Umbilical cord (tissue), 2 donors: ENCODE data around the gene IL17RC. TPM values are rescaled to one million over a fixed set of nuclear protein-coding genes. Genes with fewer than 3 reads are reported as not detected.

Source experiments
- DNase-seq: peaks from one replicate; pipeline ENCODE4 v3.0.0-alpha.2; 2015; ENCODE audit warnings: low spot score
- total RNA-seq: library from RNA; depleted of rRNA; stranded (reverse); fragments of >200 nt; gene quantifications from one replicate; pipeline ENCODE4 v1.2.3, GENCODE V29; 2014; ENCODE audit warnings: low replicate concordance; ENCODE audit not compliant: insufficient read depth

The IL17RC gene
- total RNA-seq, 1 donor from 2014 or later, result 39.2 TPM

- no peak for DNase-seq
These were observed 61.9 kb downstream of the IL17RC start for GRCh38 chr3:9978710-9979305.

GRCh38 chr3:9980251-9980650 lies 63.4 kb downstream of the IL17RC start:
- no peak for DNase-seq

Other genes with a start within 250 kb of the IL17RC start
- not detected for gene CPNE9, start 213.3 kb upstream of the IL17RC start, total RNA-seq
- gene BRPF1, start 185.4 kb upstream of the IL17RC start, total RNA-seq, result 10.4 TPM
- 17.8 TPM for gene OGG1, start 167.1 kb upstream of the IL17RC start, total RNA-seq
- 16.4 TPM for gene CAMK1, start 147.2 kb upstream of the IL17RC start, total RNA-seq
- gene TADA3, start 124.6 kb upstream of the IL17RC start, total RNA-seq, result 43.3 TPM
- gene ARPC4, start 124.0 kb upstream of the IL17RC start, total RNA-seq, result 154 TPM
- gene TTLL3, start 106.8 kb upstream of the IL17RC start, total RNA-seq, result 10.4 TPM
- gene RPUSD3, start 73.1 kb upstream of the IL17RC start, total RNA-seq, result 10.4 TPM
- gene CIDEC, start 36.8 kb upstream of the IL17RC start, total RNA-seq, result 4.6 TPM
- 13.2 TPM for gene JAGN1, start 26.5 kb upstream of the IL17RC start, total RNA-seq
- 0.72 TPM for gene IL17RE, start 14.2 kb upstream of the IL17RC start, total RNA-seq
- 31.5 TPM for gene CRELD1, start 16.7 kb downstream of the IL17RC start, total RNA-seq
- gene PRRT3, start 35.3 kb downstream of the IL17RC start, total RNA-seq, result 0.24 TPM
- gene EMC3, start 69.7 kb downstream of the IL17RC start, total RNA-seq, result 35.2 TPM
- 2.6 TPM for gene FANCD2, start 109.3 kb downstream of the IL17RC start, total RNA-seq
- gene FANCD2OS, start 191.2 kb downstream of the IL17RC start, total RNA-seq, result 1.7 TPM
- 115 TPM for gene BRK1, start 198.6 kb downstream of the IL17RC start, total RNA-seq
- 58.5 TPM for gene VHL, start 224.7 kb downstream of the IL17RC start, total RNA-seq
- 2.9 TPM for gene IRAK2, start 247.8 kb downstream of the IL17RC start, total RNA-seq